Fibroblast of the aortic adventitia (primary cell): ENCODE data around the gene LNX2. TPM values are rescaled to one million over a fixed set of nuclear protein-coding genes. Genes with fewer than 3 reads are reported as not detected.
"Not testable (repeated sequence)": the region's sequence is repeated elsewhere in the genome, so short reads cannot be mapped to it uniquely, and the experiment has no call there.

ENCODE experiments used
- DNase-seq: peaks from one replicate; pipeline ENCODE4 v3.0.0-alpha.2; 2010; ENCODE audit warnings: low read depth
- H3K4me3 ChIP-seq: 2 replicates; pipeline ENCODE4 v1.5.1; 2011; ENCODE audit warnings: low read depth, mild to moderate bottlenecking, control low read depth, low read length, moderate library complexity
- total RNA-seq: library from RNA; depleted of rRNA; stranded (reverse); fragments of >200 nt; gene quantifications from 2 replicates; pipeline ENCODE4 v1.2.3, GENCODE V29; 2012; ENCODE audit warnings: low replicate concordance
- TF ChIP-seq, protein P1 (sequence below): IDR thresholded peaks from 2 replicates; pipeline ENCODE4 v1.5.1; 2011; ENCODE audit warnings: mild to moderate bottlenecking, low read length, control low read depth, inconsistent platforms; ENCODE audit not compliant: insufficient read depth

Gene LNX2
- total RNA-seq, 1 donor = 6.1 TPM

DNA sequence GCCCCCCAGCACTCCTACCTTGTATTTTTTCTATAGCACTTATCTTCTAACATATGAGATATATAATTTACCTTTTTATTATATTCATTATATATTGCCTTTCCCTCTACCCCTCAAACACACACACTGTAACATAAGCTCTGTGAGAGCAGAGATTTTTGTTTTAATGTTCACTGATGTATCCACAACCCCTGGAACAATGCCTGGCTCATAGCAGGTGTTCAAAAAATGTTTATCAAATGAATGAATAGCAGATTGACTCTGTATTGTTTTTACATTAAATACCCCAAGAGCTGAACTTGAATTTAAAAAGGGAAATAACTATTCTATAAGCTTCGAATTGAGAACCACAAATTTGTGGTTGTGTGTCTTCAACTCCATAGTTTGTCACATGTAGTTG is 12.3 kb upstream of the LNX2 start:
- TF ChIP-seq, protein P1, sequence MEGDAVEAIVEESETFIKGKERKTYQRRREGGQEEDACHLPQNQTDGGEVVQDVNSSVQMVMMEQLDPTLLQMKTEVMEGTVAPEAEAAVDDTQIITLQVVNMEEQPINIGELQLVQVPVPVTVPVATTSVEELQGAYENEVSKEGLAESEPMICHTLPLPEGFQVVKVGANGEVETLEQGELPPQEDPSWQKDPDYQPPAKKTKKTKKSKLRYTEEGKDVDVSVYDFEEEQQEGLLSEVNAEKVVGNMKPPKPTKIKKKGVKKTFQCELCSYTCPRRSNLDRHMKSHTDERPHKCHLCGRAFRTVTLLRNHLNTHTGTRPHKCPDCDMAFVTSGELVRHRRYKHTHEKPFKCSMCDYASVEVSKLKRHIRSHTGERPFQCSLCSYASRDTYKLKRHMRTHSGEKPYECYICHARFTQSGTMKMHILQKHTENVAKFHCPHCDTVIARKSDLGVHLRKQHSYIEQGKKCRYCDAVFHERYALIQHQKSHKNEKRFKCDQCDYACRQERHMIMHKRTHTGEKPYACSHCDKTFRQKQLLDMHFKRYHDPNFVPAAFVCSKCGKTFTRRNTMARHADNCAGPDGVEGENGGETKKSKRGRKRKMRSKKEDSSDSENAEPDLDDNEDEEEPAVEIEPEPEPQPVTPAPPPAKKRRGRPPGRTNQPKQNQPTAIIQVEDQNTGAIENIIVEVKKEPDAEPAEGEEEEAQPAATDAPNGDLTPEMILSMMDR = no peak
- no peak overlapping the region for H3K4me3 ChIP-seq
- DNase-seq = no peak

DNA sequence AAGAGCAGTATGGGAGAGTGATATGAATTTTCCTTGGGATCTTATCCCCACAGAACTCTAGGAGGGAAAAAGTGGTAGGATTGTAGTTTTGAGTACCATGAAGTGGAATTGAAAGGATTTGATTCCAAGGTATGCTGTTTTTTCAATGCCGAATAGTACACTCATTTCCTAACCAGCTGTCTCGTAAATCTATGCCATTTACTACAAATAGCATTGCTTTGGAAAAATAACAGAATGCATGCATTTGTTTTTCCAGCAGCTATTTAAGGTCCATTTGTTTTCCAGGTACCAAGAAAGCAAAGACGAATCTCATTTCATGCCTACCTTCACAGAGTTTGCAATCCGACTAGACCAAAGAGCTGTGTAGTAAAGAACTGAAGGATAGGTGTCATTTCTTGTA is 11.9 kb upstream of the LNX2 start:
- no peak for DNase-seq
- H3K4me3 ChIP-seq = no peak overlapping the region
- TF ChIP-seq, protein P1 = no peak

DNA sequence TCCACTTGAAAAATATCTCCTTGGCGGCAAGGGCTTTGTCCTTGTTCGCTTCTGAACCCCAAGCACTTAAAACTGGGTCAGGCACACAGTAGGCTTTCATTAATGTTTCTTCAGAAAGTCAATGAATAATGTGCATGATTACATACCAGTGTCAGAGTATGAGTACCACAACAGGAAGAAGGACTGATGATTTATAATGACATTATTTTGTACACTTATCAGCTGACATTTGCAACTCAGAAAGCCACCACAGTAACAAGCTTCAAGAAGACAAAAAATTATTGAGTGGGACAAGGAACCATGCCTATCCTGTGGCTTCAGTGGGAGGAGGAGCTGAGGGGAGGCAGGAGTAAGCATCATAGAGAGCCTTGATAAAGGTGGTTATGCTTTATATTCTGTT is 11.3 kb upstream of the LNX2 start:
- no peak for DNase-seq

DNA sequence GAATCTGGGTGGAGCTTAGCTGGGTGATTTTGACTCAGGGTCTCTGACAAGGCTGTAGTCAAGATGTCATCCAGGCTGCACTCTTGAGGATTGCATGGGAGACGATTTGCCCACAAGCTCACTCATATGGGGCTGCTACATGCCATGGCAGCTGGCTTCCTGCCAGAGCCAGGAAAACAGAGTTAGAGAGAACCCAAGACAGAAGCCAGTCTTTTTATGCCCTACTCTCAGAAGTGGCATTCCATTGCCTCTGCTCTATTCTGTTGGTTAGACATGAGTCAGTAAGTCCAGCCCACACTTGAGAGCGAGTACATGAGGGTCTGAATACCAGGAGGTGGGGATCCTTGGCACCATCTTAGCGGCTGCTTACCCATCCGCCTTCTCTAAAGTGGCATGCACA is 10.8 kb upstream of the LNX2 start:
- no peak for DNase-seq
- no peak overlapping the region for H3K4me3 ChIP-seq
- TF ChIP-seq, protein P1 = no peak

More for the DNA sequence above, 11.3 kb upstream of the LNX2 start:
- TF ChIP-seq, protein P1 = no peak
- H3K4me3 ChIP-seq = no peak overlapping the region

DNA sequence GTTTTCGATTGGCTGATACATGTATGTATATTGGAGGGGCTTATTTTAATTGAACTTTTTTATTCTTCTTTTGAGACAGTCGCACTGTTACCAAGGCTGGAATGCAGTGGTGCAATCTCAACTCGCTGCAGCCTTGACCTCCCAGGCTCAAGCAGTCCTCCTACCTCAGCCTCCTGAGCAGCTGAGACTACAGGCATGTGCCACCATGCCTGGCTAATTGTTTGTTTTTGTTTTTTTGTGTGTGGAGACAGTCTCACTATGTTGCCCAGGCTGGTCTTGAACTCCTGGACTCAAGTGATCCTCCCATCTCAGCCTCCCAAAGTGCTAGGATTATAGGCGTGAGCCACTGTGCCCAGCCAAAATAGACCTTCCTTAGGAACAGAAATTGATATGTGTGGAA is 8.4 kb upstream of the LNX2 start:
- H3K4me3 ChIP-seq, DNase-seq: not testable (repeated sequence)

DNA sequence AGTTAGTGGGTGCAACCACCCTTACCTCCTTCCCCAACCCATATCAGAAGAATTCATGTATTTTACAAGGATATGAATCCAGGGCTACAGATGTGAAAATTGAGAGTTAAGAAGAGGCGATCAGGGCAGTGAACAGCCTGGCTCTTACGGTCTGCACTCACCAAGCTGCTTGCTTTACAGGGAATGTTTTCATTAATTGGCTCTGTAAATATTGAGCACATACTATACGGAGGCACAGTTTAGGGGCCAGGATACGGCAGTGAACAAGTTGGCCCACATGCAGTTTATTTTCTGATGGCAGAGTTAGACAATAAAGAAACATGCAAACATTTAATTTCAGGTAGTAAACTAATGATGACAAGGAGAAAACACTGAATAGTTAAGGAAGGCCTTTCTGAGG is 7.8 kb upstream of the LNX2 start:
- DNase-seq = no peak
- TF ChIP-seq, protein P1 = no peak
- H3K4me3 ChIP-seq = no peak overlapping the region

DNA sequence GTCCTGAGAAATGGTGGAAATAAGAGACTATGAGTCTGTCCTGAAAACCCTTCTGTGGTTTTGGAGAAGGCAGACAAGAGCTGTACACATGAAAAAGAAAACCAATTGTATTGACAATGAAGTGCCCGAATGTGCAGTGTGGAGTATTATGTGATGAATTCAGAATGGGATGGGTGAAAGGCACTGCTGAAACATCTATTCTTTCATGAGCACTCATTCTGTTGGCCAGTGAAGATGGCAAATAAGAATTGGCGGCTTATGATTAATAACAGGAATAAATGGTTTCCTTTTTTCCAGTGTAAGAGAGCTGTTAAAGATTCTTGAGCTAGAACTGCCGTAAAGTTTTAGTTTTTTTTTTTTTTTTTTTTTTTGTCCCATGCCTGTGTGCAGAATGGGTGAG is 7.1 kb upstream of the LNX2 start:
- TF ChIP-seq, protein P1 = no peak
- no peak overlapping the region for H3K4me3 ChIP-seq
- DNase-seq = no peak
